ENCODE measurements around the gene KCNMA1. TPM values are rescaled to one million over a fixed set of nuclear protein-coding genes. Genes with fewer than 3 reads are reported as not detected.

Gene KCNMA1
- total RNA-seq, 1 experiment from 2014 or later, result 0.45 TPM

- TF ChIP-seq CTCF (IDR thresholded peaks at IDR 0.05; ENCODE audit: unreplicated experiment), result no peak
- H3K27ac Mint-ChIP-seq (ENCODE audit: unreplicated experiment), result no peak overlapping the region
- intact Hi-C loops (cut with micrococcal nuclease; ENCODE audit: unreplicated experiment), result no loop called here
Measured at GRCh38 chr10:77138541-77138940, 499.1 kb downstream of the KCNMA1 start.

GRCh38 chr10:77135555-77135954, 502.1 kb downstream of the KCNMA1 start:
- no peak overlapping the region for H3K27ac Mint-ChIP-seq (ENCODE audit: unreplicated experiment)
- DNase-seq, result no peak
- no peaks in the 10 kb centered on the region for H3K9me3 Mint-ChIP-seq (ENCODE audit: low read depth, unreplicated experiment)
- no peak for TF ChIP-seq CTCF (IDR thresholded peaks at IDR 0.05; ENCODE audit: unreplicated experiment)
- H3K27me3 Mint-ChIP-seq (ENCODE audit: unreplicated experiment), result peaks cover 58% of the 10 kb centered on the region
- BruUV-seq (replicated peaks), result no TSS peak
- H3K36me3 Mint-ChIP-seq (ENCODE audit: insufficient read depth, unreplicated experiment), result no peaks in the 10 kb centered on the region
- CTCF ChIA-PET, result no interaction called here
- H3K4me3 Mint-ChIP-seq (ENCODE audit: low read depth, unreplicated experiment), result no peak overlapping the region
- no peaks in the 10 kb centered on the region for H3K4me1 Mint-ChIP-seq (ENCODE audit: low read depth, unreplicated experiment)
- intact Hi-C loops (cut with micrococcal nuclease; ENCODE audit: unreplicated experiment), result no loop called here

More at GRCh38 chr10:77138541-77138940, 499.1 kb downstream of the KCNMA1 start:
- BruUV-seq (replicated peaks), result no TSS peak
- no peaks in the 10 kb centered on the region for H3K9me3 Mint-ChIP-seq (ENCODE audit: low read depth, unreplicated experiment)
- DNase-seq, result no peak
- H3K4me1 Mint-ChIP-seq (ENCODE audit: low read depth, unreplicated experiment), result no peaks in the 10 kb centered on the region
- no peak overlapping the region for H3K4me3 Mint-ChIP-seq (ENCODE audit: low read depth, unreplicated experiment)
- no peaks in the 10 kb centered on the region for H3K36me3 Mint-ChIP-seq (ENCODE audit: insufficient read depth, unreplicated experiment)
- H3K27me3 Mint-ChIP-seq (ENCODE audit: unreplicated experiment), result peaks cover 48% of the 10 kb centered on the region
- CTCF ChIA-PET, result no interaction called here

- H3K9me3 Mint-ChIP-seq (ENCODE audit: low read depth, unreplicated experiment), result no peaks in the 10 kb centered on the region
- no peak for TF ChIP-seq CTCF (IDR thresholded peaks at IDR 0.05; ENCODE audit: unreplicated experiment)
- intact Hi-C loops (cut with micrococcal nuclease; ENCODE audit: unreplicated experiment), result no loop called here
- H3K4me1 Mint-ChIP-seq (ENCODE audit: low read depth, unreplicated experiment), result no peaks in the 10 kb centered on the region
- CTCF ChIA-PET, result interaction anchor here (0.7 kb wide), 1 partner anchor 1709 kb away, joined by 3 read pairs; no protein-coding TSS in a partner anchor
- no peak for DNase-seq
- no peaks in the 10 kb centered on the region for H3K36me3 Mint-ChIP-seq (ENCODE audit: insufficient read depth, unreplicated experiment)
- no TSS peak for BruUV-seq (replicated peaks)
- no peak overlapping the region for H3K4me3 Mint-ChIP-seq (ENCODE audit: low read depth, unreplicated experiment)
- peaks cover 39% of the 10 kb centered on the region for H3K27me3 Mint-ChIP-seq (ENCODE audit: unreplicated experiment)
- no peak overlapping the region for H3K27ac Mint-ChIP-seq (ENCODE audit: unreplicated experiment)
Measured at GRCh38 chr10:77131214-77131613, 506.4 kb downstream of the KCNMA1 start.

- CTCF ChIA-PET, result no interaction called here
- TF ChIP-seq CTCF (IDR thresholded peaks at IDR 0.05; ENCODE audit: unreplicated experiment), result no peak
- no peaks in the 10 kb centered on the region for H3K9me3 Mint-ChIP-seq (ENCODE audit: low read depth, unreplicated experiment)
- intact Hi-C loops (cut with micrococcal nuclease; ENCODE audit: unreplicated experiment), result no loop called here
- H3K27ac Mint-ChIP-seq (ENCODE audit: unreplicated experiment), result no peak overlapping the region
- no peak overlapping the region for H3K4me3 Mint-ChIP-seq (ENCODE audit: low read depth, unreplicated experiment)
- H3K36me3 Mint-ChIP-seq (ENCODE audit: insufficient read depth, unreplicated experiment), result no peaks in the 10 kb centered on the region
- BruUV-seq (replicated peaks), result no TSS peak
- DNase-seq, result no peak
- H3K4me1 Mint-ChIP-seq (ENCODE audit: low read depth, unreplicated experiment), result no peaks in the 10 kb centered on the region
- H3K27me3 Mint-ChIP-seq (ENCODE audit: unreplicated experiment), result peaks cover 59% of the 10 kb centered on the region
Measured at GRCh38 chr10:77127243-77127642, 510.4 kb downstream of the KCNMA1 start.
